HL-60/S4 treated with phorbol 12-myristate 13-acetate at 8.2 ng/mL for 4 days and 3 days (cell line): ENCODE data around the gene SBDS.

Experiments used
- in situ Hi-C: fragments of 300-500 bp; cut with MboI; formaldehyde crosslinking; loops from 2 replicates; pipeline ENCODE4 v1.15.0; 2022; ENCODE audit warnings: low sequenced_read_pairs

SBDS gene

DNA sequence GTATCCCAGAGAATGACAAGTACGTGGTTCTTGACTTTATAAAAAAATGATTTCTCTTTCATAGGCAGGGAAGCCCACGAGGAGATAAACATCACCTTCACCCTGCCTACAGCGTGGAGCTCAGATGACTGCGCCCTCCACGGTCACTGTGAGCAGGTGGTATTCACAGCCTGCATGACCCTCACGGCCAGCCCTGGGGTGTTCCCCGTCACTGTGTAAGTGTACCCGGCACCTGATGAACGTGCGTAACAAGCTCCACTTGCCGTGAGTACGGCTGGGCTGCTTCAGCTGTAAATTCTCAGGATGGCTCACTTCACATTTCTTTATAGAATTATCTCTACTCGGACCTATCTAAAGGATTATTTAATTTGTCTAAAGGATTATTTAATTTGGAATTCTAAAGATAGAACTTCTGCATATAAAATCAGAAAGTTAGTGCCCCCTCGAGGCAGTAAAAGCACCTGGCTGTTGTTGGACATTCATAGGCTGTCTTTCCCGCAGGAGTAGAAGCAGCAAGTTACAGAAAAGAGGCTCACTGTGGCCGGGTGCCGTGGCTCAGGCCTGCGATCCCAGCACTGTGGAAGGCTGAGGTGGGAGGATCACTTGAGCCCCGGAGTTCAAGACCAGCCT lies 46.8 kb downstream of the SBDS start:
- in situ Hi-C loops: no loop called here

DNA sequence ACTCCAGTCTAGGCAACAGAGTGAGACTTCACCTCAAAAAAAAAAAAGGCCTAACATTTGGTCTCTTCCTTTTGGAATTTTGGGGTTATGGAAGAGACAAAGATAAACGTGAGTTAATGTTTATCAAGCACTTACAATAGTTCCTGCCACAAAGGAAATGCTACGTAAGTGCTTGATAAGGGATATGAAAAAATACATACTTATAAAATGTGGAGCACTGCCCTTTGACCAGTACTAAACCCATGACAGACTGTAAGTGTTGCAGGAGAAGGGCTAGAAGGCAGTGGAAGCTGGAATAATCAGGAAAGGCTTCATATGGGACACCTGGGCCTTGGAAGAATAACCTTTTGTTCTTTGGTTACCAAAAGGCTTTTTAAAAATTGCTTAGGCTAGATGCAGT lies 48.8 kb downstream of the SBDS start:
- in situ Hi-C loops: no loop called here

DNA sequence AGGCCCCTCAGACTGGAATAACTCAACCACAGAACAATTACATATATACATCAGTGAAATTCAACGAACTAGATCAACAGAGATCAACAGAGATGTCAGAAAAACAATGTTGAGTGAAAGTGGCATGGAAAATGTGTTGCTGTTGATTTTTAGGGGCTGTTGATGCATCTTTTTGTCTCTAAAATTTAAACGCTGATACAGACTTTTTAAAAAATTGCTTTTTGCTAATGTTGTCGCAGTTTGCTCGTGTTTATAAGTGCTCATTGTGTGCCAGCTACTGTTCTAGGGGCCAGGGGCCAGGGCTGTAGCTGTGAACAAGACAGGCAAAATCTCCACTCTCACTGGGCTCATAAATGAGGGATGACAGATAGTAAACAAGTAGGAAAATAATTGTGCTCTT lies 56.1 kb downstream of the SBDS start:
- in situ Hi-C loops: no loop called here

DNA sequence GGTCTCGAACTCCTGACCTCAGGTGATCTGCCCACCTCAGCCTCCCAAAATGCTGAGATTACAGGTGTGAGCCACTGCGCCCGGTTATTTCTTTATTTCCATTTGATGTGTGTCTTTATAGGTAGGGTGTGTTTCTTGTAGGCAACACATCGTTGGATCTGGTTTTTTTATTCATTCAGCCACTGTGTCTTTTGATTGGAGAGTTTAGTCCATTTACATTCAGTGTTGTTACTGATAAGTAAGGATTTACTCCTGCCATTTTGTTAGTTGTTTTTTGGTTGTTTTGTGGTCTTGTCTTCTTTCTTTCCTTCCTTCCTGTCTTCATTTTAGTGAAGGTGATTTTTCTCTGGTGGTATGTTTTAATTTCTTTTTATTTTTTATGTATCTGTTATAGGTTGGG lies 57.4 kb downstream of the SBDS start:
- in situ Hi-C loops: no loop called here
